Skeletal muscle tissue (tissue), 4 donors: Measurements from ENCODE around the gene OR51E1. TPM values are rescaled to one million over a fixed set of nuclear protein-coding genes. Genes with fewer than 3 reads are reported as not detected.

Experiments
- H3K27ac ChIP-seq: one replicate; pipeline ENCODE4 v1.7.0; 2013; ENCODE audit warnings: mild to moderate bottlenecking, low read depth, low read length, inconsistent platforms
- H3K27me3 ChIP-seq, 3 donors: one replicate each; pipeline ENCODE4 v1.7.0; 2013; ENCODE audit warnings: low read length in 3 of 3; ENCODE audit not compliant: control insufficient read depth in 3 of 3, insufficient read depth in 3 of 3
- H3K36me3 ChIP-seq, 3 donors: one replicate each; pipeline ENCODE4 v1.7.0; 2013; ENCODE audit warnings: low read length in 3 of 3; ENCODE audit not compliant: control insufficient read depth in 3 of 3, insufficient read depth in 3 of 3
- H3K4me1 ChIP-seq, 3 donors: one replicate each; pipeline ENCODE4 v1.7.0; 2013; ENCODE audit warnings: low read length in 3 of 3, mild to moderate bottlenecking in 3 of 3; ENCODE audit not compliant: control insufficient read depth in 3 of 3, insufficient read depth in 3 of 3
- H3K4me3 ChIP-seq, 3 donors: one replicate each; pipeline ENCODE4 v1.7.0; 2013; ENCODE audit warnings: low read length in 3 of 3
- H3K9ac ChIP-seq, 3 donors: one replicate each; pipeline ENCODE4 v1.7.0; 2013; ENCODE audit warnings: low read length in 3 of 3, mild to moderate bottlenecking in 3 of 3, moderate library complexity in 2 of 3, low read depth in 1 of 3
- H3K9me3 ChIP-seq, 3 donors: one replicate each; pipeline ENCODE4 v1.7.0; 2013; ENCODE audit warnings: low read length in 3 of 3; ENCODE audit not compliant: control insufficient read depth in 3 of 3
- total RNA-seq: library from RNA; depleted of rRNA; stranded (reverse); fragments of >200 nt; gene quantifications from one replicate; pipeline ENCODE4 v1.2.3, GENCODE V29; 2014
- donor health status: Osteomylitis.

Gene OR51E1, protein sequence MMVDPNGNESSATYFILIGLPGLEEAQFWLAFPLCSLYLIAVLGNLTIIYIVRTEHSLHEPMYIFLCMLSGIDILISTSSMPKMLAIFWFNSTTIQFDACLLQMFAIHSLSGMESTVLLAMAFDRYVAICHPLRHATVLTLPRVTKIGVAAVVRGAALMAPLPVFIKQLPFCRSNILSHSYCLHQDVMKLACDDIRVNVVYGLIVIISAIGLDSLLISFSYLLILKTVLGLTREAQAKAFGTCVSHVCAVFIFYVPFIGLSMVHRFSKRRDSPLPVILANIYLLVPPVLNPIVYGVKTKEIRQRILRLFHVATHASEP
- 4.2 TPM for total RNA-seq

DNA sequence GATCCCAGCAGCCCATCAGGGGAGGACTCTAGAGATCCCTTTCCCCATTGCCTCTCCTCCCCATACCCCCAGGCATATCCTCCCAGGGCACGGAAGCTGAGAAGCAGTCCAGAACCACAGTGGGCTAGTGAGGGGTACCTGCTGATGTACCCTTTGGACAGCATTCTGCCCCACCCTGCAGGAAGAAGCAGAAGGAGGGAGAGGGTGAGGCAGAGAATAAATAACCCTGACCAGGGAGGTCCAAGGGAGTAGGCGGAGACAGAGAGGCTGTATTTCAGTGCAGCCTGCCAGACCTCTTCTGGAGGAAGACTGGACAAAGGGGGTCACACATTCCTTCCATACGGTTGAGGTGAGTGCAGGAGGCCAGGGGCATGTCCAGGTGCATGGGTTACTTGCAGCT, at the start of gene OR51E1:
TSS of gene OR51E1 (plus strand) at position 301 of the 400 bp plus-strand sequence. CDS start 8,545 bp downstream, outside the sequence.
- no peaks in the 10 kb centered on the region for H3K27me3 ChIP-seq
- H3K9me3 ChIP-seq, result no peaks in the 10 kb centered on the region
- H3K9ac ChIP-seq, result peak within 1 kb of the TSS in 1 of 3 donors; percentile 63
- H3K27ac ChIP-seq, result peak within 1 kb of the TSS; percentile 19
- H3K4me3 ChIP-seq, result peak within 1 kb of the TSS; percentile 44 to 66 (median 61)
- no peaks in the 10 kb centered on the region for H3K36me3 ChIP-seq
- H3K4me1 ChIP-seq, result peaks cover 20 to 34% (median 28%) of the 10 kb centered on the region in 3 donors

DNA sequence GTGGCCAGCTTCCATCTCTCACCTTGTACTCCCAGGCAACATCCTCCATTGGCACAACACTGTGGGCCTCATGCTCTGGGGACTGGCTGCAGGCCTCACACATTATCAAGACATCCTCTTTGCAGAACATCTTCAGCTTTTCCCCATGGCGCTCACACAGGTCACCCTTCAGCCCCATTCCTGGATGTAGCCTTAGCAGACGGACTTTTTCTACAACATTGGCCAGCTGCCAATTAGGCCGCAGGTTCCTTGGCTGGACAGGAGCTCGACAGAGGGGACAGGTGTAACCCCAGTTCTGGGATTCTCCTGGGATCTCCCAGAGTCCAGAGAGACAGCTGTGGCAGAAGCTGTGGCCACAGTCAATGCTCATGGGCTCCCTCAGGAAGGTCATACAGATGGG, 38.7 kb upstream of the OR51E1 start:
- no peaks in the 10 kb centered on the region for H3K9me3 ChIP-seq
- peaks cover 7 to 18% (median 12%) of the 10 kb centered on the region in 3 donors for H3K4me1 ChIP-seq
- no peak overlapping the region for H3K27ac ChIP-seq
- H3K36me3 ChIP-seq, result peaks cover 42 to 50% (median 44%) of the 10 kb centered on the region in 3 donors
- no peak overlapping the region for H3K9ac ChIP-seq
- no peaks in the 10 kb centered on the region for H3K27me3 ChIP-seq
- H3K4me3 ChIP-seq, result no peak overlapping the region

DNA sequence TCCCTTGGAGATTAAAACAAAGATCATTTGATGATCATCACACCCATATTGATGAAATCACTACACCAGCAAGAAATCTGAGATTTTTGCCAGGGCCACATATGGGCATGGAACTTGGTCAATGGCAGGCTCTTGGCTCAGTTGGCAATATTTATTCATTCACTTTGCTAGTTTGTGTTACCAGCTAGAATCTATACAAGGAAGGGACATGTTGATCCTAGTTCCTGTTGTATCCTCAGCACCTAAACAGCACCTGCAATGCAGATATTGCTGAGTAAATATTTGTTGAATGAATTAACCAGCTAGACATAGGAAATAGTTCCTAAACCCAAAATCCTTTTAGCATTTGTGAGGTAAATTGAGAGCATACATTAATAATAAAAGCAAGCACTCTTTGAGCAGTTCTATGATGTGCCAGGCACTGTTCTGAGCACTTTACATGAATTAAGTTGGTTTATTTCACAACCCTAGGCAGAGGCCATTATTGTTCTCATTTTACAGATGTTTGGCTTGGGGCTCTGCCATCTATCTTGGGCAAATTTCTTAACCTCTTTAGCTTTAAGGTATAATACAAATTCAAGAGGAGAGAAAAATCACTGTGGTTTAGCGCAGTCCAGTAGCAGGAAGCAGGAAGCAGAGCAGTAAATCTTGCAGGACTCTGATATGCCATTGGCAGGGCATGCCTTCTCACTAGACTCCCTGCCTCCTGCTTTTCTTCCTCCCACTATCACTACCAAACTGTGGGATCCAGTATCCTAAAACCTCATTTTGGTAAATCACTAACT, 37.4 kb upstream of the OR51E1 start:
- H3K9ac ChIP-seq, result peak overlapping the region in 1 of 3 donors; percentile 78
- H3K4me1 ChIP-seq, result peaks cover 7 to 18% (median 12%) of the 10 kb centered on the region in 3 donors
- H3K27ac ChIP-seq, result no peak overlapping the region
- no peaks in the 10 kb centered on the region for H3K9me3 ChIP-seq
- H3K27me3 ChIP-seq, result no peaks in the 10 kb centered on the region
- H3K36me3 ChIP-seq, result peaks cover 28 to 36% (median 30%) of the 10 kb centered on the region in 3 donors
- peak overlapping the region; percentile 72 to 79 (median 76) for H3K4me3 ChIP-seq

DNA sequence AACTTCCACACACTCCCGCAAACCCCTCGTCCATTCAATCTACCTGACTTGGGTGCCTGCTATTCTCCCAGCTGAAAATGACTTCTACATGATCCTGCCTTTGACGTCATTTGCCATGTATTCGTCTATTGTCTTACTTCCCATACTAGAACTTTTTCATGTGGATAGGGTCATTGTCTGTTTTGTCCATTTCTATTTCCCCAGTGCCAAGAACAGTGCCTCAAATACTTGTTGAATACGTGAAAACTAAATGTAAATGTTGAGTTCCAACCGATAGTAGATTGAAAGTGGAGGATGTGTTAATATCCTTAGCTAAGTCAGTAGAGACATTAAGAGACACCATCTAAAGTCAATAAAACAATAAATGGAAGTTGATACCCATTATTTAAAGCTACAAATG, 36.7 kb upstream of the OR51E1 start:
- Histone ChIP-seq H3K27ac (peak overlapping the region; percentile 84), H3K4me3 (peak overlapping the region; percentile 72 to 79 (median 76)), H3K4me1 (peaks cover 7 to 18% (median 12%) of the 10 kb centered on the region in 3 donors), H3K27me3 (no peaks in the 10 kb centered on the region), H3K9me3 (no peaks in the 10 kb centered on the region), H3K36me3 (peaks cover 22 to 29% (median 24%) of the 10 kb centered on the region in 3 donors), H3K9ac (peak overlapping the region; percentile 78 to 91 (median 87))

DNA sequence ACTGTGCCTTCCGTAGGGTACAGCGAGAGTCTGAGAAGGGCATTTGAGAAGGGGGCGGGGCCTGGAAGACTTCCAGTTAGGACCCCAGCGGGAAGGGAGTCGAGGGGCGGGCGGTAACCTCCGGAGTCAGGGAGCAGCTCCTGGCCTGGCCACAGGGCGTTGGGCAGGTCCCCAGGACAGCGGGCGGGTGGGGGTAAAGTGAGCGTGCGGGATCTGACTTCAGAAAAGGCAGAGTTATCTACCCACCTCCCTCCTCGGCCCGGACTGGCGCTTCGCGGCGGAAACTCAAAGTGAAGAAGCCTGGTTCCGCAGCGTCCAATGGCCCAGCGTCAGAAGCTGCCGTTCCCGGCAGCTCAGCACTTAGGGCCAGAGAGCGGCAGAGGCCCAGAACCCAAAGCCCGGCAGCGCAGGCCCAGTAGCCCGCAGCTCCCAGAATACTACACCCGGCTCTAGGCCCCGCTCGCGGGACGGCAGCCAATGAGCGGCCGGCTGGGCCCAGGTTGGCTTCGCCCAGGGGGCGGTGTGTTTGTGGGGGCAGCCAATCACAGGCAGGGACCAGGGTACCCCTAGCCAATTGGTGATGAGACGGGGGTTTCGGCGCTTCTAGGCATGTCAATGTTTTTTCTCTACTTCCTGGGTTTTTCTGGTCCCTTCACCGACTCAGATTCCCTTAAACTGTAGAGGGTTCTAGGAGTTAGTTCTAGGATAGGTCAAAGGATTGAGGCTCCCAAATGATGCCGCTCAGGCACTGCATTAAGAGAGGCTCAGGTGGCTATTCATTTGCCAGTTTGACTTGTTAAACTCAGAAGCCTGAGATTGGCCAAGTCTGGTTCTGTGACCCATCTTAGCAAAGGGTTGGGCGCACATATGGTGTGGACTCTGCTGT, 35.8 kb upstream of the OR51E1 start, which contains the start of gene TRIM68:
TSS of gene TRIM68 (minus strand) at position 451 of the 886 bp plus-strand sequence. CDS start 2,727 bp downstream, outside the sequence.
- H3K4me1 ChIP-seq, result peaks cover 7 to 18% (median 12%) of the 10 kb centered on the region in 3 donors
- H3K9me3 ChIP-seq, result no peaks in the 10 kb centered on the region
- H3K4me3 ChIP-seq, result peak within 1 kb of the TSS; percentile 72 to 79 (median 76)
- H3K36me3 ChIP-seq, result peaks cover 14 to 20% (median 15%) of the 10 kb centered on the region in 3 donors
- peak within 1 kb of the TSS; percentile 78 to 91 (median 87) for H3K9ac ChIP-seq
- H3K27me3 ChIP-seq, result no peaks in the 10 kb centered on the region
- H3K27ac ChIP-seq, result peak within 1 kb of the TSS; percentile 84

DNA sequence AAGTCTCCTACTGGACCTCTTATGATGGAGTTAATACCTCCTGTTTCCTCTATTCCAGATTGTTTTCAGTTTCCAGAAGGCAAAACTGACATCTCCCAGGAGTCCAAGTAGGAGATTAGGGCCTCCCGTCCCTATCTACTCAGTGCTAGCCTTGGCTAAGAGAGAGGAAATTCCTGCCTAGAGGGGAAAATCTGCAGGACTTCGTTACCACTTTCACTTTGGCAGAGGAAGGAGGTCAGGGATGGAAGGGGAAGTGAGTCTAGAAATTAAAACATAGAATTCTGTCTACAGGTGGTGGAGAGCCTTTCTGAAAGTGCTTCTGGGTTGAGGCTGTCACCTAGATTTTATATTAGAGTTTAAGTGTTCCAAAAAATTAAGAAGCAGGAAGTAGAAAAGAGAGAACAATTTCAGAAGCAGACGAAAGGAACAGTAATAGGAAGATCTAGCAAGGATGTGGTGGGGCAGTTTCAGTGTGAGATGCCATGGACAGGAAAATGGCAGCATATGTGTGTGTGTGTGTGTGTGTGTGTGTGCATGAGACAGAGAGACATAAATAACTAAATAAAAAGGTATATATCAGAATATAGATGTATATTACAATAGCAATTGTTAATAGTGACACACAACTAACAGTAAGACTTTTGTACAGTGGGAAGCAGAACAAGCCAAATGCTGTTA, 33.4 kb upstream of the OR51E1 start:
- no peaks in the 10 kb centered on the region for H3K9me3 ChIP-seq
- no peak overlapping the region for H3K27ac ChIP-seq
- peak overlapping the region in 1 of 3 donors; percentile 23 for H3K4me3 ChIP-seq

DNA sequence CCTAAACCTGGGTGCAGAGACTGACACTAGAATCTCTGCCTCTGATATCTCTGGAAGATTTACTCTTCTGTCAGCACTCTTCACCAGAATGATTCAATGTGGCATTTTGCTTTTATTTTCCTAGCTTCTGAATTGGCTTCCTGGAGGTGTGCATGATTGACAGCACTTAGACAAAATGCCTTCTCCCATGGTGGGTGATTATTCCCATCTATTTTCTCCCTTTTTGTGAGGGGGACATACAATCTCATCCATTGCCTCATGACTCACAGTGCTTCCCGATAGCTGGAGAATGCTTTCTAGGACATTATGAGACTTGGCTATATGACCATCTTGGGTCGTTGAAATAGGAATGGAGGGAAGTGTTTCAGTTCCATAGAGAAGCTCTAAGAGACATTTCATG, 31.8 kb upstream of the OR51E1 start:
- Histone ChIP-seq H3K9ac (no peak overlapping the region), H3K9me3 (no peaks in the 10 kb centered on the region), H3K27me3 (no peaks in the 10 kb centered on the region), H3K4me3 (no peak overlapping the region), H3K27ac (no peak overlapping the region), H3K4me1 (peaks cover 5 to 9% (median 8%) of the 10 kb centered on the region in 3 donors), H3K36me3 (no peaks in the 10 kb centered on the region)

More for the DNA sequence above, 33.4 kb upstream of the OR51E1 start:
- H3K27me3 ChIP-seq, result no peaks in the 10 kb centered on the region
- H3K4me1 ChIP-seq, result peaks cover 7 to 18% (median 12%) of the 10 kb centered on the region in 3 donors
- H3K36me3 ChIP-seq, result peaks cover 0 to under 1% (median 0%) of the 10 kb centered on the region in 3 donors
- H3K9ac ChIP-seq, result no peak overlapping the region

DNA sequence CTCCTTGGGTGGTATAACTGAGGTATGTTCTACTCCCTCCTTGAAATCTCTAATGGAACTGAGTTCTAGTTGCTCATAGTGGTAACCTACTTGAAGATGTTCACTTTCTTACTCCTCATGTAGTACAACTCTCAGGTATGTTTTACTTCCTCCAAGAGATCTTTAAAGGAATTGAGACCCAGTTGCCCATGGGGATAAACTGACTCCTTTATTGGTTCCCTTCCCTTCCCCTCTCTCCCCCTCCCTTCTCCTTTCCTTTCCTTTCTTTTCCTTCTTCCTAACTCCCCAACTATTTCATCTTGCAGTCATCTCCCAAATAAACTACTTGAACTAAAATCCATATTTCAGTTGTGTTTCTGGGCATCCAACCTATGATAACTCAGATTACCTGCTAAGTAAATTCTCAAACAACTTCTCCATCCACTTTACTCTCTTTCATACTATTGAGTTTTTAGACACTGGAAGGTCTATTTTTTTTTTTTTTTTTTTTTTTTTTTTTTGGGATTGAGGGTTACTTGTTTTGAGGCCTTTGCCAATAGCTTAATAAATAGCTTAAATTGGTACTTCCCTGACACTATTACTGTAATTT, 27.8 kb upstream of the OR51E1 start:
- H3K9ac ChIP-seq, result no peak overlapping the region
- H3K9me3 ChIP-seq, result no peaks in the 10 kb centered on the region
- no peak overlapping the region for H3K4me3 ChIP-seq

More for the DNA sequence above, 27.8 kb upstream of the OR51E1 start:
- H3K36me3 ChIP-seq, result no peaks in the 10 kb centered on the region
- H3K4me1 ChIP-seq, result no peaks in the 10 kb centered on the region
- no peak overlapping the region for H3K27ac ChIP-seq
- H3K27me3 ChIP-seq, result no peaks in the 10 kb centered on the region
